Common myeloid progenitor, CD34-positive (primary cell): ENCODE results near the gene SLC7A5.

Experiments
- CTCF ChIA-PET: fragments of 350-600 bp; sonication (Branson Sonifier 250); formaldehyde crosslinking; loops from one replicate; lab custom pipeline; 2021; ENCODE audit warnings: antibody characterized with exemption; lab: Charles Lee
- POLR2A ChIA-PET: fragments of 350-600 bp; sonication (Branson Sonifier 250); formaldehyde crosslinking; loops from one replicate; lab custom pipeline; 2021; ENCODE audit warnings: antibody characterized with exemption; lab: Charles Lee
- DNase-seq, 3 donors: peaks; one replicate each; pipeline versions ENCODE4 v3.0.0 to v3.0.0-alpha.2; 2013
- H3K27ac ChIP-seq, 2 experiments: 1 replicate in 1 of 2; 2 replicates in 1 of 2; pipeline ENCODE4 v1.7.0; 2013; ENCODE audit warnings: inconsistent platforms in 2 of 2, low read length in 2 of 2, mild to moderate bottlenecking in 2 of 2, low read depth in 1 of 2, moderate library complexity in 1 of 2; ENCODE audit not compliant: severe bottlenecking in 2 of 2, insufficient read depth in 1 of 2, poor library complexity in 1 of 2
- H3K27me3 ChIP-seq, 5 experiments: replicated peaks in 2 of 5; 1 replicate in 3 of 5; 2 replicates in 2 of 5; pipeline versions ENCODE4 v1.6.1 to v1.7.0; 2013; ENCODE audit warnings: low read length in 4 of 5, mild to moderate bottlenecking in 2 of 5, moderate library complexity in 2 of 5, inconsistent platforms in 1 of 5; ENCODE audit not compliant: insufficient read depth in 5 of 5, control insufficient read depth in 4 of 5
- H3K36me3 ChIP-seq, 4 experiments: 1 replicate in 2 of 4; 2 replicates in 2 of 4; pipeline versions ENCODE4 v1.6.1 to v1.7.0; 2013; ENCODE audit warnings: low read length in 3 of 4, control low read depth in 1 of 4, mild to moderate bottlenecking in 1 of 4; ENCODE audit not compliant: control insufficient read depth in 4 of 4, insufficient read depth in 4 of 4
- H3K4me1 ChIP-seq, 4 experiments: 1 replicate in 3 of 4; 2 replicates in 1 of 4; pipeline versions ENCODE4 v1.6.1 to v1.7.1; 2013; ENCODE audit warnings: low read length in 3 of 4, mild to moderate bottlenecking in 3 of 4, control low read depth in 1 of 4, inconsistent platforms in 1 of 4, moderate library complexity in 1 of 4; ENCODE audit not compliant: control insufficient read depth in 4 of 4, insufficient read depth in 4 of 4; ENCODE audit errors: control extremely low read depth in 1 of 4
- H3K4me3 ChIP-seq, 7 experiments: 1 replicate in 4 of 7; 2 replicates in 3 of 7; pipeline versions ENCODE4 v1.5.1 to v1.7.0; 2013; ENCODE audit warnings: mild to moderate bottlenecking in 7 of 7, low read length in 6 of 7, moderate library complexity in 6 of 7, inconsistent platforms in 2 of 7, low read depth in 2 of 7, control low read depth in 1 of 7; ENCODE audit not compliant: insufficient read depth in 4 of 7, control insufficient read depth in 1 of 7; ENCODE audit errors: extremely low read depth in 1 of 7
- H3K9me3 ChIP-seq, 5 experiments: 1 replicate in 4 of 5; 2 replicates in 1 of 5; pipeline versions ENCODE4 v1.6.1 to v1.7.1; 2013; ENCODE audit warnings: low read length in 4 of 5, mild to moderate bottlenecking in 2 of 5, inconsistent platforms in 1 of 5, low read depth in 1 of 5, moderate library complexity in 1 of 5; ENCODE audit not compliant: control insufficient read depth in 4 of 5, insufficient read depth in 2 of 5; ENCODE audit errors: control extremely low read depth in 1 of 5
- WGBS: methylation state at CpG from one replicate; pipeline ENCODE4 v1.1.5; 2013; ENCODE audit not compliant: insufficient coverage; 5-methylcytosine and 5-hydroxymethylcytosine counted together

Gene SLC7A5

GRCh38 chr16:87806641-87807546 lies 62.4 kb downstream of the SLC7A5 start:
- Histone ChIP-seq H3K4me1 (peaks cover 5 to 59% (median 30%) of the 10 kb centered on the region in 4 experiments), H3K27ac (peak overlapping the region in 1 of 2 experiments; percentile 17), H3K4me3 (peak overlapping the region in 2 of 7 experiments; percentile 2 to 15), H3K9me3 (no peaks in the 10 kb centered on the region), H3K36me3 (no peaks in the 10 kb centered on the region), H3K27me3 (no peaks in the 10 kb centered on the region)
- 47% methylated on average over 18 of the region's 25 CpGs for WGBS
- POLR2A ChIA-PET, result interaction anchor here (0.7 to 1.8 kb wide), 2 partner anchors 9 to 28 kb away, joined by 3 to 9 read pairs; no protein-coding TSS in a partner anchor
- CTCF ChIA-PET, result interaction anchor here (1.1 to 3.1 kb wide), 9 partner anchors 9 to 66 kb away, joined by 3 to 24 read pairs (median 4); no protein-coding TSS in a partner anchor
- peak; percentile 66 to 90 (median 83) for DNase-seq

GRCh38 chr16:87806261-87806640 lies 63.1 kb downstream of the SLC7A5 start:
- no peaks in the 10 kb centered on the region for H3K27me3 ChIP-seq
- WGBS, result 84% methylated on average over 15 of the region's 16 CpGs
- H3K9me3 ChIP-seq, result no peaks in the 10 kb centered on the region
- H3K4me1 ChIP-seq, result peaks cover 5 to 62% (median 31%) of the 10 kb centered on the region in 4 experiments
- ChIA-PET POLR2A (interaction anchor here (1.8 kb wide), 1 partner anchor 27 kb away, joined by 9 read pairs; no protein-coding TSS in a partner anchor), CTCF (interaction anchor here (1.1 to 3.1 kb wide), 8 partner anchors 10 to 66 kb away, joined by 3 to 24 read pairs (median 6); no protein-coding TSS in a partner anchor)
- H3K27ac ChIP-seq, result no peak overlapping the region
- H3K36me3 ChIP-seq, result no peaks in the 10 kb centered on the region
- peak overlapping the region in 2 of 7 experiments; percentile 2 to 15 for H3K4me3 ChIP-seq
- peak in 2 of 3 donors; percentile 23 to 40 for DNase-seq

GRCh38 chr16:87803385-87803784 lies 65.9 kb downstream of the SLC7A5 start:
- ChIA-PET CTCF (interaction anchor here (1.1 to 2.4 kb wide), 4 partner anchors 11 to 24 kb away, joined by 3 to 6 read pairs (median 6); no protein-coding TSS in a partner anchor), POLR2A (no interaction called here)
- H3K4me3 ChIP-seq, result no peak overlapping the region
- DNase-seq, result no peak
- no peaks in the 10 kb centered on the region for H3K27me3 ChIP-seq
- WGBS, result 100% methylated on average over 5 of the region's 5 CpGs
- H3K36me3 ChIP-seq, result no peaks in the 10 kb centered on the region
- H3K27ac ChIP-seq, result no peak overlapping the region
- H3K9me3 ChIP-seq, result peaks cover 0 to 2% (median 0%) of the 10 kb centered on the region in 5 experiments
- peaks cover 0 to 35% (median 20%) of the 10 kb centered on the region in 4 experiments for H3K4me1 ChIP-seq

GRCh38 chr16:87802670-87803069 lies 66.6 kb downstream of the SLC7A5 start:
- H3K27ac ChIP-seq, result no peak overlapping the region
- no peaks in the 10 kb centered on the region for H3K36me3 ChIP-seq
- ChIA-PET CTCF (interaction anchor here (1.2 to 2.4 kb wide), 2 partner anchors 21 to 24 kb away, joined by 3 to 5 read pairs; no protein-coding TSS in a partner anchor), POLR2A (interaction anchor here (0.6 kb wide), 1 partner anchor 35 kb away, joined by 6 read pairs; no protein-coding TSS in a partner anchor)
- no peak overlapping the region for H3K4me3 ChIP-seq
- DNase-seq, result peak in 1 of 3 donors; percentile 25
- H3K27me3 ChIP-seq, result no peaks in the 10 kb centered on the region
- peaks cover 0 to 2% (median 0%) of the 10 kb centered on the region in 5 experiments for H3K9me3 ChIP-seq
- 88% methylated on average over 3 of the region's 8 CpGs for WGBS
- H3K4me1 ChIP-seq, result peaks cover 0 to 31% (median 20%) of the 10 kb centered on the region in 4 experiments

GRCh38 chr16:87801679-87802259 lies 67.5 kb downstream of the SLC7A5 start:
- WGBS, result 77% methylated on average over 16 of the region's 16 CpGs
- DNase-seq, result peak in 2 of 3 donors; percentile 25 to 50
- Histone ChIP-seq H3K4me3 (no peak overlapping the region), H3K9me3 (peaks cover 0 to 2% (median 0%) of the 10 kb centered on the region in 5 experiments), H3K4me1 (peaks cover 0 to 24% (median 16%) of the 10 kb centered on the region in 4 experiments), H3K36me3 (no peaks in the 10 kb centered on the region), H3K27ac (no peak overlapping the region), H3K27me3 (no peaks in the 10 kb centered on the region)
- POLR2A ChIA-PET, result interaction anchor here (0.8 kb wide), 1 partner anchor 22 kb away, joined by 3 read pairs; no protein-coding TSS in a partner anchor
- CTCF ChIA-PET, result interaction anchor here (0.7 to 2.4 kb wide), 4 partner anchors 10 to 23 kb away, joined by 3 to 5 read pairs (median 4); no protein-coding TSS in a partner anchor

- peaks cover 0 to 2% (median 0%) of the 10 kb centered on the region in 5 experiments for H3K9me3 ChIP-seq
- POLR2A ChIA-PET, result no interaction called here
- no peak overlapping the region for H3K27ac ChIP-seq
- WGBS, result 99% methylated on average over 6 of the region's 6 CpGs
- H3K4me1 ChIP-seq, result peaks cover 0 to 13% (median 4%) of the 10 kb centered on the region in 4 experiments
- H3K27me3 ChIP-seq, result no peaks in the 10 kb centered on the region
- no peak for DNase-seq
- H3K4me3 ChIP-seq, result no peak overlapping the region
- CTCF ChIA-PET, result no interaction called here
- H3K36me3 ChIP-seq, result no peaks in the 10 kb centered on the region
Measured at GRCh38 chr16:87800497-87800896, 68.8 kb downstream of the SLC7A5 start.
